HG03575 (cell line): Measurements from ENCODE around the gene CRYGD.
"Not testable (repeated sequence)": the region's sequence is repeated elsewhere in the genome, so short reads cannot be mapped to it uniquely, and the experiment has no call there.

ENCODE experiments used
- ATAC-seq: cut with Tn5 transposase; IDR thresholded peaks from one replicate; pipeline ENCODE4 v1.9.1; 2021; ENCODE audit not compliant: unreplicated experiment, insufficient number of reproducible peaks, low FRiP score; ENCODE audit errors: extremely low read depth

CRYGD gene

DNA sequence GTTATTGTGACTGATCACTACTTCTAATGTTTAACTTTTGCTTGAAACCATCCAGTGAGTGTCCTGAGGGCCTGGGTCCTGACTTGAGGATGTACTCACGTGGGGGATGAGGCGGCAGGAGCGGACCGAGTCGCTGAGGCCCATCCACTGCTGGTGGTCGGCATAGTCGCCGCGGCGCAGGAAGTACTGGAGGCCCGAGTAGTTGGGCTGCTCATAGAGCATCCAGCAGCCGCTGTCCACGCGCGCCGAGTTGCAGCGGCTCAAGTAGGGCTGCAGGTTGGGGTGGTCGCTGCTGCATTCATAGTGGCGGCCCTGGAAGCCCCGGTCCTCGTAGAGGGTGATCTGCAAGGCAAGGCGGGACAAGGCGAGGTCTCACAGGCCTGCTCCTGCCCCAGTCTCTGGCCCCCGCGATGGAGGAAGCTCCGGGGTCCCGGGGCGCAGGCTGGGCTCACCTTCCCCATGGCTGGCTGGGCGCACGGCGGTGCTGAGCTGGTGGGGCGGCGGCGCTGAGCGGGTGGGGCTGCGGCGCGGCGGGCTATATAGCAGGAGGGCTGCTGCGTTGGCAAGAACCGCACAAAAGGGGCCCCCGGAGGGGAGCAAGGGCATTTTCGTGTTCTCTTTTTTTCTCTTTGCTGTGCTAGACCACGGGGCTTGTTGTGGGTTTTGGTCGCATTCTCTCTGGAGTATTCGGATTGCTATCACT lies at the start of gene CRYGD:
CRYGD (minus strand) TSS at position 512 of the 703 bp plus-strand sequence; CDS start at position 461, 51 bp downstream.
- ATAC-seq: not testable (repeated sequence)

DNA sequence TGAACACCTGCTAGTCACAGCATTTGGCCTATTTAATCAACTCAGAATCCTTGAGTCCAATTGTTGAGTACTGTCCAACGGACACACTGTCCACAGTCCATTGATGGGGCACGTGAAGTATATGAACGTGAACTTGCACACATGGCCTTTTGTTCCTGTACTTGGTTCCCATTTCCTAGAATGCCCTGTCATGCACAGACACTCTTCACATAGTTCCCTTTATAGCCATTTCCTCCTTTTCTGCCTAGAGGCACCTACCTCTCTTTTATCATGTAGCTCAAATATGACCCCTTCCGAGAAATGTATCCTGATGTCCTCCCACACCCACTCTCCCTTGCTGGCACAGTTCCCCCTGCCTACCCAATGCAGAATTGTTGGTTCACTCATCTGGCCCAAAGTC lies 47.8 kb upstream of the CRYGD start:
- ATAC-seq: no peak

DNA sequence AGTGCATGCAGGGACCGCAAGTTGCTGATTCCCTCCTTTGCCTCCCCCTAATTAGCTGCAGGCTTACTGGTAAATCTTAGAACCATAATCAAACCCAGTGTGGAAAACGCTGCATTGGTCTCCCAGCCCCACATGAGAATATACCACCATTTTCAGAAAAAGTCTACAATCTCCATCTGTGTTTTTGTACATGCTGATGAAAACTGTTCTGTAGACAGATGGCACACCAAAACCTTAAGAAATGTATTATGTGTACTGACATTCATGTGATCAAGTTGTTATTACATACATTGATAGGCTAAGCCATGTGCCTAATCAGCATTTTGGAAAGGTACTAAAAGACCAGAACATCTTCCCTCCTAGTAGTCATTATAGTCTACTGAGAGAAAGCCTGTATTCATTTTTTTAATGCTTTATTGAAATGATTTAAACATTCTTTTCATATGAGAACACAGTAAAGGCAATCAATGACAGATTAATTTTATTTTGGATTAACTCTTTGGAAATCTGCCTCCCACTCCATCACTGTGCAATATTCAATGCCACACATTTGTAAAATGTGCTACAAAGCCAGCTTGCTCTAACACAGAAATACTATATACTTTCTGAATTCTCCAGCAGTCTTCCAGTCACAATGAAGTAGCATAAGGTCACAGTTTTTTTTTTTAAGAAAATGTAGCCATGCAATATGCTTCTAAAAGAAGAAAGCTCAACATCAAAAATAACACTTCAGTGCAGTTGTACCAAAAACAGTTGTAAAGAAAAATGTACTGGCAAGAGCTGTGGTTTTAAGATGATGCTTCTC lies 40.8 kb upstream of the CRYGD start:
- no peak for ATAC-seq

DNA sequence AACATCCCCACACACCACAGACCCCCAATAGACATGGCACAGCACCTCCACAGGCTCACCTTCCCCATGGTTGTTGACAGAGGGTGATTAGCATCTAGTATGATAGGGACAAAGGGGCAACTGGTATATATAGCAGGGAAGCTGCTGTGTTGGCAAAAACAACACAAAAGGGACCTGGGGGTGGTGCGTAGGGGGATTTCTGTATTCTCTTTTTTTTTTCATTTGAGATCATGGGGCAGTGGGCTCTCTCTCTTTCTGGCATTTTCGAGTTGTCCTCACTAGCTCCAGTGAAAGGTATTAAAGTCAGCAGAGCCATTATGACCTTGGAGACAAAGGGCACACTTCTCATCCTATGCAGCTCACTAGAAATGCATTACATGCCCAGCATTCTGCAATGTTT lies 39.2 kb upstream of the CRYGD start, which contains the start of gene CRYGA:
CRYGA (minus strand) TSS at position 101 of the 400 bp plus-strand sequence; CDS start at position 68, 33 bp downstream.
- ATAC-seq: no peak

DNA sequence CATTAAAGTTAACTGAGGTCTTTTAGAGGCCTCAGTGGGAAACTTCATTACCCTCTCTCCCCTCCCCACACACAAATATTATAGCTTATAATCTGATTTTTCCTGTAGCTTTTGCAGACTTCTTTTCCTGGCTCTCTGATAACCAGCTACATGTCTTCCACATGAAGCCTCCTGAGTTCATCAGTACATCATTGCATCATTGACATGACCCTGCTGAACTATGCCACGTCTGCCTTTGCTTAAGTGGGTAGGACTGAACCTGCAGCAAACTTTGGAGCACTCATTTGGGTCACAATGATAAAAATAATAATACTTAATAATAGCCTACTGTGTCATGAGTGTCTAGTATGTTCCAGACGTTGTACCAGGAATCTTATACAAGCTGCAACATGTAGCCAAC lies 32.1 kb upstream of the CRYGD start:
- ATAC-seq: no peak

DNA sequence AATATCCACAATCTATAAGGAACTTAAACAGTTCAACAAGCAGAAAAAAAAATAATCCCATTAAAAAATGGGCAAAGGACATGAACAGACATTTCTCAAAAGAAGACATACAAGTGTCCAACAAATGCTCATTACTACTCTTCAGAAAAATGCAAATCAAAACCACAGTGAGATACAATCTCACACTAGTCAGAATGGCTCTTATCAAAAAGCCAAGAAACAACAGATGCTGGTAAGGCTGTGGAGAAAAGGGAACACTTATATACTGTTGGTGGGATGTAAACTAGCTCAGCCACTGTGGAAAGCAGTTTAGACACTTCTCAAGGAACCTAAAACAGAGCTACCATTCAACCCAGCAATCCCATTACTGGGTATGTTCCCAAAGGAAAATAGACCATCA lies 28.8 kb upstream of the CRYGD start:
- no peak for ATAC-seq

DNA sequence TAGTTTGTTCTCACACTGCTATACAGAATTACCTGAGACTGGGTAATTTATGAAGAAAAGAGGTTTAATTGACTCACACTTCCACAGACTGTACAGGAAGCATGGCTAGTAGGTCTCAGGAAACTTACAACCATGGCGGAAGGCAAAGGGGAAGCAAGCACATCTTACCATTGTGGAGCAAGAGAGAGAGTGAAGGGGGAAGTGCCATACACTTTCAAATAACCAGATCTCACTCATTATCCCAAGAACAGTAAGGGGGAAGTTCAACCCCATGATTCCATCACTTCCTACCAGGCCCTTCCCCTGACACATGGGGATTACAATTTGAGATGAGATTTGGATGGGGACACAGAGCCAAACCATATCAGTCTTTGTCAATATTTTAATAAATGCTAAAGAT lies 26.6 kb upstream of the CRYGD start:
- no peak for ATAC-seq

DNA sequence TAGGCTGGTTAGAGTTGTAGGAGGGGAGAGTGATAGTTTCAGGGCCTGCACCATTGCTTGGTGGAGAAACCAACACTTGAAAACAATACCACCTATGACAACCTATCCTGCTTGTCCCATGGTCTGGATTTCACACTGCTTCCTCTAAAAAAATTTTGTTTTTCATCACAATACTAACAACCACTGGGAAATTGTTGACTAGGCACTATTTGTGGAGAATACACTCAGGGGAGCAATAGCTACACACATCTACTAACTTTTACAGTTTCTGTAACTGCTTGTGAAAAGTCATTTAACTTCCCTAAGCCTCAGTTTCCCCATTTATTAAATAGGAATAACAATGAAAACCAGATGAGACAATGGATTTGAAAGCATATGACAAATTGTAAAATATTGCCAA lies 25.8 kb upstream of the CRYGD start:
- no peak for ATAC-seq

DNA sequence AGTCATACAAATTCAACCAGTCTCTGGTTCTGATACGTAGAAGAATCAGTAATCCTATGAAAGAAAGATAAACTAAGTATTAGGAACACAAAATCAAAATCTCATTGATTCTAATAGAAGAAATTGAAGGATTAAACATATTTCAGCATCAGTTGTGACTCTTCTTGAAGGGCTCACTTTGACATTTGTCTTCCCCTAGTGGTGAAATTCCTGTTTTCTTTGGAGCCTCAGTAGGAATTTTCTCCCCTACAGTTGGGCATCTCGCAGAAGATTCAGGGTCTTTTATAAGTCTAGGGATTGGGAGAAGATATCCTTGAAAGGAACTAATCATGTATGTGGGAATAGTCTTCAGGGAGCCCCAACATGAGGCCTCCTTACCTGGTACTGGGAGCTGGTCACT lies 24.5 kb upstream of the CRYGD start:
- ATAC-seq: no peak

DNA sequence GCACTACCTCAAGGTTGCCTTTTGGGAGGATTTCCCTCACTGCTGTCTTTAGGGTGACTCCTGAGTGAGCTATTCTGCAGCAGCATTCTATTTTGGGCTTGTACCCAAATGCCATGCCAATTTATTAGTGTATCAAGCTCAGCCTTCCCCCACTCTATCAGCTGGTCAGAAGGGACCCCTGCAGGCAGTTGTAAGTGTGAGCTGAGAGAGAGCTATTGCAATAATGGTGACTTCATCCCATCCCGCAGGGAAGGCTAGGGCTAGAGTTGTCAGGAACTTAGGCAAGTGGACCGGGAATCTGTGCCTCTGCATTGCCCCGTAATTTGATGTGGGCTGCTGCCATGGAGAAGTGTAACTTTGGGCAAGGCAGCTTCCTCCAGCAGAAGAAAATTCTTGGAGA lies 23.4 kb upstream of the CRYGD start:
- no peak for ATAC-seq

DNA sequence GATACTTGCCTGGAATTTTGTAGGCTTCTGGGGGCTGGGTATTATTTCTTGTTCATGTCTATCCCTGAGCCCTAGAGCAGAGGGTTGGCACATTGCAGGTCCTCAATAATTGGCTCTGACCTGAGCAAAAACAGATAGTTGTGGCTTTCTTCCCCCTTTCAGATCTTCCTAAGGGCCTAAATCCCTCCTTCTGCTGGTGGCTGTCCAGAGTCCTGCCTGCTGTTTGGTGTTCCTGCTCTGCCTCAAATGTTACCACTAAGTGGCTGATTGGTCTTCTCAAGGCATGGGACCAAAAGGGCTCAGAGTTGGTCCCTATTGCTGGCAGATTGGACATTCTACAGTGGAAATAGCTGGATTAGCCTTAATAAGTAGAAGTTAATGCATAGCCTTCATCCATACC lies 22.7 kb upstream of the CRYGD start:
- no peak for ATAC-seq

DNA sequence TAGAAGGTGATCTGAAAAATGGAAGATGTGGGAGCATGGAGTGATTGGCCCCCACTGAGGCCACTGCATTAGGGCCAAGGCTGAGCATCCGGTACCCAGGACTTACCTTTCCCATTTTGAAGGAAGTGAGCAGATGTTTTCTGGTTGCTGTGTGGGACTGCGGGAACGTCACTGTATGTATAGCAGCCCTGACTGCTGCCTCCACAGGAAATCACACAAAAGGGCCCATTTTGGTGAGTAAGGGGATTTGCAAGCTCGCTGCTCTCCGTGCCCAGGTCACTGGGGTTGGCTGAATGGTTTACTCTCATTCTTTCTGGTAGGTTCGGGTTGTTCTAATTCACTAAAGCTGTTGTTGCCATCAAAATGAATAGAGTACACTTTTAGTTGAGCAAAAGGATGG lies 21.7 kb upstream of the CRYGD start, which contains the start of gene CRYGB:
CRYGB (minus strand) TSS at position 153 of the 400 bp plus-strand sequence; CDS start at position 115, 38 bp downstream.
- ATAC-seq: no peak

DNA sequence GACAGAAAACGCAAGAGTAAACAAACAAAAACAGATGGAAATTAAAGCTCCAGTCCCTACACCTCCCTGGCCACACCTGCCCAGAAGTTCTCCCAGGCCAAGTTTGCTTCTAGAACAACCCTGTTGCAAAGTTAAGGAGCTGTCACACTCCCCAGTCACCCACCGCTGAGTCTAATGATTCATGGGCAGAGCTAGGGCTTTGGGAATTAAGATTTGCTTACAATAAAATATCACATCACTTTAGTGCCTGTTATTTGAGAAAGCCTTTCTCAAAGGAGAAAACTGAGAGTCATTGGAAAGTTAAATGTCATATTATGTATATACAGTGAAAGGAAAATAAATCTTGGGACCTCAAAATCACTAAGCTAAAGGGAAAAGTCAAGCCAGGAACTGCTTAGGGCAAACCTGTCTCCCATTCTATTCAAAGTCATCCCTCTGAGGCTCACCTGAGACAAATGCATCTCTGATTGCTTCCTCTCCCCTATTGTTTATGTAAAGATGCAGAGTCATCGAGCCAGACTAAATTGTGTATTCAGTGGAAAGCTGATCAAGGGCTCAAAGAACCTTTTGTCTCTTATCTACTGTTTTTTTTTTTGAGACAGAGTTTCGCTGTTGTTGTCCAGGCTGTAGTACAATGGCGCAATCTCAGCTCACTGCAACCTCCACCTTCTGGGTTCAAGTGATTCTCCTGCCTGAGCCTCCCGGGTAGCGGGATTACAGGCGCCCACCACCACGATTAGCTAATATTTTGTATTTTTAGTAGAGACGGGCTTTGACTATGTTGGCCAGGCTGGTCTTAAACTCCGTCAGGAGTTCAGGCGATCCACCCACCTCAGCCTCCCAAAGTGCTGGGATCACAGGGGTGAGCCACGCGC lies 18.8 kb upstream of the CRYGD start:
- no peak for ATAC-seq

DNA sequence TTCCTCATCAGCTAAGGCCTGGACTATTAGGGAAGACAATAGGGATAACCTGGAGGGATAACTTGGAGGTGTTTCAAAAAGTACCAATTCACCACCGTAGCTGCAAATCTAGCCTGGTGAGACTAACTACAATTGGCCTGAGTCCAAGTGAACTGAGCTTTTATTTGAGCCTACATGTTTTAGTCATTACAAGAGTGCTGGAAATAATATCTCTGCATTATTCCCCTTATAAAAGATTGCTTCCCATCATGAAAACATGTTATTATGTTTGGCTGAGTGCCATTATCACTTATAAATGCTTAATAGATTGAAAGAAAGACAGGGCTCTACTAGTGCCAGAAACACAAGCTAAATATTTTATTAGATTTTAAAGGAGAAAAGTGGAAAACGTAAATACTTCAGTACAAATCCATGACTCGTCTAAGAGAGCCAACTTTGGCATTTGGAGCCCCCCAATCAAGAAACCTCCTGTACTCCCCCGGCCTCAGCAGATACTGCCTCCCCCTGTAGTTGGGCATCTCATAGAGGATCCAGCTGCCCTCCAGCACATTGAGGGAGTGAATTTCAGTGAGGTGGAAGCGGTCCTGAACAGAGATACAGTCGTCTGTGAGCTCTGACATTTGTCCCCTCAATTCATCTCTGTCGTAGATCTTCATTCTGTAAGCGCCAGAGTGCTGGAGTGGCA lies 18.1 kb upstream of the CRYGD start:
- ATAC-seq: no peak

DNA sequence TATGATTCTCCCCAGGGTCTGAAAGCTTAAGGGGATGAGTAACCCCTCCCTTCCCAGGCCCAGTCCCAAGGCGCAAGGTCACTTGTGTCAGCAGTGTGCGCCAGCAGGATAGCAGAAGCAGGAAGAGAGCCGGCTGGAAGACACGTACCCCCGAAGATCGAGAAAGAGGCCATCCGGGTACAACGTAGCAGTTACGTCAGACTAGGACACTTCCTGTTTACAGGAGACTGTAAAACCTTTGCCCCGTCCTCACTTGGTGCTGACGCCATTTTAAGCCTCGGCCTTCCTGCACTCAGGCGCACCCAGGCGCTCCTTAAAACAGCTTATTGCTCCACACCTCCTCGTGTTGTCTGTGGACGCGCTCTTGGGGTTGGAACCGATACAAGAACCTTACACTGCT lies 15.1 kb upstream of the CRYGD start:
- ATAC-seq: no peak

DNA sequence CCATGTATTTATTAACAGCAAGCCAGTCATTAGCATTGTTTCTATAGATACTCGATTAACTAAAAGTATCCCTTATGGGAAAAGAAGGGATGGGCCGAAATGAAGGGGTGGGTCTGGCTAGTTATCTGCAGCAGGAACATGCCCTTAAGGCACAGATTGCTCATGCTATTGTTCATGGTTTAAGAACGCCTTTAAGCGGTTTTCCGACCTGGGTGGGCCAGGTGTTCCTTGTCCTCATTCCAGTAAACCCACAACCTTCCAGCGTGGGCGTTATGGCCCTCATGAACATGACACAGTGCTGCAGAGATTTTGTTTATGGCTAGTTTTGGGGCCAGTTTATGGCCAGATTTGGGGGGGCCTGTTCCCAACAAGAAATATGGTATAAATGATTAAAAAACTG lies 14.0 kb upstream of the CRYGD start:
- ATAC-seq: not testable (repeated sequence)

DNA sequence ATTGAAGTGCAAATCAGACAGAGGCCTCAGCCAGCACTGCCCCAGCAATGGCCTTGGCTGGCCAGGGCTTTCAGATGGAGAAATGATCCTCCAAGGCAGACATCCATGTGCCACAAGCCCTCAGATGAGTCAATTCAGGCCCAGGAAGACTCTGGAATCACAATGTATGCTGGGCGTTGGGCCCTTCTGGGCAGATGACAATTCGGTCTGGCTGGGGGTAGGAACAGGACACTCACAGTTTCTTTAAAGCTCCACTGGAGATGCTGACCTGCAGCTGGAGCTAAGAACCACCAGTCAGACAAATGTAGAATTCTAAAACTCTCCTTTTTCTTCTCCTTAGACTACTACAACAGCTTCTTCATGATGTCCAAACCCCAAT lies 12.4 kb upstream of the CRYGD start:
- ATAC-seq: no peak

DNA sequence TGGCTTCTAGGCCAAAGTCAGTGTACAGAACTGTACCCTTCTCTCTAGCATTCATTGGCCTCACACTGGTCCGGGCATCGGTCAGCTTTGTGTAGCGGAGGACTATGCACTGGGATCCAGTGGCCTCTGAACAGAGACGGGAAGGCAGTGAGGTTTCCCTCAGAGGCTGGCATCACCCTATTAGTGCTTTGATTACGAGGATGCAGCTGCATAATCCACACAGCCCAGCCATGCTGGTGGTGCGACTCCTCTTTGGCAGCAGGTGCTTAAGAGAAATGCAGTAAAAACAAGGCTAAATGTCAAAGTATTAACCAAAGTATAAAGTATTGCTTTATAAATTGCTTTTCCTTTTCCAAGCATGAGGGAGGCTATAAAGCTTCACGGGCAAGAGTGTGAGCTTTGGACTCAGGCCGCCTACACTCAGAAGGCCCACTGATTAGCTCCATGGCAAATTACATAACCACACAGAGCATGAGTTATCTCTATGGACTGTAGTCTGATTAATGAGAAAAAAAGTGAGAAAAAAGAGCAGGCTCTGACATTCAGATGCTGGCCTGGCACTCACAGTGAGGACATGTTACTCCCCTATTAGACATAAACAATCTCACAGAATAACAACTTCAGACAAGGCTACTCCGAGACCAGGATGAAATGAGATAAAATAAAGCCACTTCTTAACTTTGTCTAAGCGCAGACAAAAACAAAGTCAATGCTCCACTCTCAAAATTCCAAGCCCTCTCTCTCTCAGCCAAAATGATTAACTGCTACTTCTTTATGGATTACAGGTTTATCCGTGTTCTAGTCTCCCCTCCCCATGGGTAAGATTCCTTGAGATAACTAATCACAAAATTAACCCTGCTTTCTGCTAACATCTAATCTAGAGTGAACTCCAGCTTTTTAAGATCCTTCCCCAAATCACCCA lies 11.7 kb upstream of the CRYGD start:
- no peak for ATAC-seq
